WI38 (cell line): ENCODE results near the gene USP32.

Experiments used
- H3K4me3 ChIP-seq: 2 replicates; pipeline ENCODE4 v1.5.1; 2011; ENCODE audit warnings: low read depth, mild to moderate bottlenecking, control low read depth, low read length
- TF ChIP-seq, protein P1 (sequence below): IDR thresholded peaks from 2 replicates; pipeline ENCODE4 v1.5.1; 2012; ENCODE audit warnings: low read depth, mild to moderate bottlenecking, control low read depth, low read length

The USP32 gene

DNA sequence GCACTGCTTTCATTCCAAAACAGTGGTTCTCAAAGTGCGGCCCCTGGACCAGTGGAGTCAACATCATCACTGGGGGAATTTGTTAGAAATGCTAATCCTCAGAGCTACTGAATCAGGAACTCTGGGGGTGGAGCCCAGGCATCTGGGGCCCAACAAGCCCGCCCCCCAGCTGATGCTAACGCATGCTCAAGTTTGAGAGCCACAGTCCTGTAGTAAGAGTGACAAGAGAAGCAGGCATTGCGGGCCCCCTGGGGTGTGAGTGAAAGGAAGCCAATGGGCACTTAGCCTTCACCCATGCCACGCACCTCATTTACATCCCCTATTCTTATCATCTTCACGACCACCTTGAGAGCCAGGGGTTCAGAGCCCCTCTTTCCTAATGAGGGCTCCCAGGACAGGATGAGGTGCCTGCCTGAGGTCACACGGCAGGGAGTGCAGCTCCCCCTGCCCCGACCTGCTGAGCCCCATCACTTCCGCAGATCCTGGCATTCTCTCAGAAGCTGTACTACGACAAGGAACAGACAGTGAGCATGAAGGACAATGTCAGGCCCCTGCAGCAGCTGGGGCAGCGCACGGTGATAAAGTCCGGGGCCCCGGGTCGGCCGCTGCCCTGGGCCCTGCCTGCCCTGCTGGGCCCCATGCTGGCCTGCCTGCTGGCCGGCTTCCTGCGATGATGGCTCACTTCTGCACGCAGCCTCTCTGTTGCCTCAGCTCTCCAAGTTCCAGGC, 233.0 kb downstream of the USP32 start:
- TF ChIP-seq, protein P1, sequence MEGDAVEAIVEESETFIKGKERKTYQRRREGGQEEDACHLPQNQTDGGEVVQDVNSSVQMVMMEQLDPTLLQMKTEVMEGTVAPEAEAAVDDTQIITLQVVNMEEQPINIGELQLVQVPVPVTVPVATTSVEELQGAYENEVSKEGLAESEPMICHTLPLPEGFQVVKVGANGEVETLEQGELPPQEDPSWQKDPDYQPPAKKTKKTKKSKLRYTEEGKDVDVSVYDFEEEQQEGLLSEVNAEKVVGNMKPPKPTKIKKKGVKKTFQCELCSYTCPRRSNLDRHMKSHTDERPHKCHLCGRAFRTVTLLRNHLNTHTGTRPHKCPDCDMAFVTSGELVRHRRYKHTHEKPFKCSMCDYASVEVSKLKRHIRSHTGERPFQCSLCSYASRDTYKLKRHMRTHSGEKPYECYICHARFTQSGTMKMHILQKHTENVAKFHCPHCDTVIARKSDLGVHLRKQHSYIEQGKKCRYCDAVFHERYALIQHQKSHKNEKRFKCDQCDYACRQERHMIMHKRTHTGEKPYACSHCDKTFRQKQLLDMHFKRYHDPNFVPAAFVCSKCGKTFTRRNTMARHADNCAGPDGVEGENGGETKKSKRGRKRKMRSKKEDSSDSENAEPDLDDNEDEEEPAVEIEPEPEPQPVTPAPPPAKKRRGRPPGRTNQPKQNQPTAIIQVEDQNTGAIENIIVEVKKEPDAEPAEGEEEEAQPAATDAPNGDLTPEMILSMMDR = no peak
- no peak overlapping the region for H3K4me3 ChIP-seq

DNA sequence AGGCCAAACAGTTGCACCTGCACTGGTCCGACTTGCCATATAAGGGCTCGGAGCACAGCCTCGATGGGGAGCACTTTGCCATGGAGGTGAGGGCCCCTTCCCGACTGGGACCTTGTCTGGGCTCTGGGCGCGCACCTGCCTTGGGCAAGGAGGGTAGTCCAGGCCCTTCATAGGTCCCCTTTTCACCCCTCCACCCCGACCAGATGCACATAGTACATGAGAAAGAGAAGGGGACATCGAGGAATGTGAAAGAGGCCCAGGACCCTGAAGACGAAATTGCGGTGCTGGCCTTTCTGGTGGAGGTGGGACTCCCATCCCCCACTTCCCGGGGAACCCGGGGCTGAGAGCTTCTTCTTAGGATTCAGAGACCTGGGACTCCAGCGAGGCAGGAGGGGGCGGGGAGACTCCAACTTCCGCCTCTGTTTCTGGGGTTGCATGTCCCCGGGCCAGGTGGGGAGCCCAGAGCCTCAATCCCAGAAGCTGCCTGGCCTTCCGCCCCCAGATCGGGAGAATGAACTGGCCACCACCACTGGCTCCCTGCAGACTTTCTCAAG, 234.4 kb downstream of the USP32 start:
- no peak overlapping the region for H3K4me3 ChIP-seq
- TF ChIP-seq, protein P1 = no peak

DNA sequence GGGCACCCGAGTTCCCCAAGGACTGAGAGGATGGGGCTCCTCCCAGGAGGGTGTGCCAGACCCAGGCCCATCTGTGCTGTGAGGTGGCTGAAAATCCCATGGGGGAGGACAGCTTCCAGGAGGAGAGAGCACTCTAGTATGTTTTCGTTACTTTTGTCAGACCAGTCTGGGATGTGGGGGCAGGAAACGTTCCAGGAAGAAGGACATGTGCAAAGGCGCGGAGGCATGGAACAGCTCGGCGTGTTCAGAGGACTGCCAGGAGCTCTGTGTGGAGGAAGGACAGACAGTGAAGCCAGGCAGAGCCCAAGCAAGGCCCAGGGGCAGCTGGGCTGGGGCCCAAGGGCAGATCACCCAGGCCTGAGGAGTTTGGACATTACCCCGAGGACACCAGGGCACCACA, 235.2 kb downstream of the USP32 start:
- TF ChIP-seq, protein P1 = no peak
- no peak overlapping the region for H3K4me3 ChIP-seq

DNA sequence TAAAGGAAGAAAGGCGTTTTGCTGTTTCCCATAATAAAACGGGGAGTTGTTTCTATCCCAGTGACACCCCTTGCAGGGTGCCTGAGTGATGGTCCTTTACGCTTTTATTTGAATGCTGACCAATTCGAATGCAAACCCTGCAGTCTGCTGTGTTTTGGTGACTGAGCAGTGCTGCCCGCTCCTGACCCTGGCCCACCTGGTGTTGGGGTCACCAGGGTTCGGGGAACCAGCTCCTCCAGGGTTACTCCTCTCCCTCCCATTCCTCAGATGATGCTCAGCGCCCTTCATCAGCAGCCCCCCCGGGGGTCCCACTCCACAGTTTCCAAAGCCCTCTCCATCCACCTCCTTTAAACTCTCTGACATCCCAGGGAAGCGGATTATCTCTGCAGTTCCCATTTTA, 236.1 kb downstream of the USP32 start:
- TF ChIP-seq, protein P1 = no peak
- H3K4me3 ChIP-seq = no peak overlapping the region

DNA sequence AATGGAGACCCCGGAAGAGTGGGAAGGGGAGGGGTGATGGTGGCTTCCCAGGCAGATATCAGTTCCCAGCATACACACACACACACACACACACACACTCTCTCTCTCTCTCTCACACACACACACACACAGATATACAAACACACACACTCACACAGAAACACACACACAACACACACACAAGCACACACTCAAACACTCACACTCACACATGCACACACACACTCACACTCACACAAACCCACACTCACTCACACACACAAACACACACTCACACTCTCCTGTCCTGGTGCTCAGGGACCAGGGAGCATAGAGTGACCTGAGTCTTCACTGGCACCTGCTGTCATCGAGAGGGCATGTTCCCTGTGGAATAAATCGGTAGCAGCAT, 236.5 kb downstream of the USP32 start:
- TF ChIP-seq, protein P1 = no peak
- no peak overlapping the region for H3K4me3 ChIP-seq

DNA sequence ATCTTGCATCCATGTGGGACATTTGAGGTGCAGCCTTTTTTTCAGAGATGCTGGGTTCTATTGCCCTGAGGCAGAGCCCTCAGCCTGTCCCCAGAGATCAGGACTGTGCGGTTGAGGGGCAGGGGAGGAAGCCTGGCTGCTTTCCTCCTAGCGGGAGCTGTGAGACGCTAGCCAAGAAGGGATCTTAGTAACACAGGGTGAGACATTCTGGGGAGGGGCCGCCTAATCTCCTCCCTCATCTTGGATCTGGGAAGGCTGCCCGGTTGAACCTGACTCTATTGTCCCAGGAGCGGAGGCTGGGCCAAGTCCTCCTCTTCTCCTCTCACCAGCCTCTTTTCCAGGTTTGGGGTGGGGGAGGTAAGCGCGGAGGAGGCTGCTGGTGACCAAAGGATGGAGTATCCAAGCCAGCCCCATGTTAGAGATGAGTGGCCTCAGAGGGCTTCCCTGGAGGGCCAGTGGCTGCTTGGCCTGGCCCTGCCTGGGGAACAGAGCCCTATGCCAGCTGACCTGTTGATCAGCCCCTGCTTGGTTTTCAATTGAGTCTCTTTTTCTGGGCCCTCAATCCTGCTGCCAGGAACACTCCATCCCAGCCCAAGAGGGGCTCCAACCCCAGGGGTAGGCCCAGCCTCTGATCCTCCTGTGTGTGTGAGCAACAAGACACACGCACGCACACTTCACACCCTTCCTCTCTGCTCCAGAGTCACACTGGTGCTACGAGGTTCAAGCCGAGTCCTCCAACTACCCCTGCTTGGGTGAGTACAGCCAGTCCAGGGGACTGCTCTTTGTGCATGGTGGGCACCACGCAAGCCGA, 237.1 kb downstream of the USP32 start:
- H3K4me3 ChIP-seq = no peak overlapping the region
- TF ChIP-seq, protein P1 = no peak
